GM18868 (cell line): Measurements from ENCODE around the gene SEBOX.
A peak's percentile ranks its signal among the peaks of the same experiment; 100 is the strongest.

ENCODE experiments used
- ATAC-seq: cut with Tn5 transposase; IDR thresholded peaks from one replicate; pipeline ENCODE4 v1.9.1; 2021; ENCODE audit warnings: mild to moderate bottlenecking, moderate library complexity; ENCODE audit not compliant: unreplicated experiment

Gene SEBOX

GRCh38 chr17:28394337-28395116 is 29.5 kb upstream of the SEBOX start:
- ATAC-seq = no peak

GRCh38 chr17:28392491-28392890 is 27.5 kb upstream of the SEBOX start:
- no peak for ATAC-seq

- ATAC-seq = no peak
These were observed 26.4 kb upstream of the SEBOX start for GRCh38 chr17:28391401-28391800.

- ATAC-seq = no peak
These were observed 26.0 kb upstream of the SEBOX start for GRCh38 chr17:28390984-28391383.

GRCh38 chr17:28390563-28390962 is 25.6 kb upstream of the SEBOX start:
- no peak for ATAC-seq

- ATAC-seq = no peak
These were observed 25.1 kb upstream of the SEBOX start for GRCh38 chr17:28390141-28390540.

GRCh38 chr17:28388106-28388505 is 23.1 kb upstream of the SEBOX start:
- ATAC-seq = no peak

- no peak for ATAC-seq
These were observed 21.4 kb upstream of the SEBOX start for GRCh38 chr17:28386391-28386790.

GRCh38 chr17:28385406-28385805 is 20.4 kb upstream of the SEBOX start:
- ATAC-seq = no peak

GRCh38 chr17:28385037-28385400 is 20.0 kb upstream of the SEBOX start:
- no peak for ATAC-seq

- ATAC-seq = no peak
These were observed 19.5 kb upstream of the SEBOX start for GRCh38 chr17:28384281-28385036.

- no peak for ATAC-seq
These were observed 16.3 kb upstream of the SEBOX start for GRCh38 chr17:28381141-28381825.

- ATAC-seq = no peak
These were observed 15.1 kb upstream of the SEBOX start for GRCh38 chr17:28379814-28380801.

GRCh38 chr17:28372945-28373274 is 7.9 kb upstream of the SEBOX start:
- no peak for ATAC-seq

GRCh38 chr17:28372203-28372944 is 7.4 kb upstream of the SEBOX start:
- no peak for ATAC-seq

- ATAC-seq = peak; percentile 87
These were observed 6.5 kb upstream of the SEBOX start, which contains the start of gene SARM1 for GRCh38 chr17:28371245-28372202. Gene SARM1, plus strand, starts transcription at chr17:28371694. Its CDS starts 339 bp downstream, at chr17:28372033.

GRCh38 chr17:28370744-28371103 is 5.7 kb upstream of the SEBOX start:
- ATAC-seq = no peak

- no peak for ATAC-seq
These were observed 5.2 kb upstream of the SEBOX start, which contains the start of gene VTN for GRCh38 chr17:28370035-28370743. Gene VTN, minus strand, starts transcription at chr17:28370307. Its CDS starts 104 bp downstream, at chr17:28370203.
